GM18502 (cell line): ENCODE measurements around the gene RPS6KA2.
"Not testable (repeated sequence)": the region's sequence is repeated elsewhere in the genome, so short reads cannot be mapped to it uniquely, and the experiment has no call there.

Experiments
- ATAC-seq: cut with Tn5 transposase; IDR thresholded peaks from one replicate; pipeline ENCODE4 v1.9.1; 2021; ENCODE audit warnings: mild to moderate bottlenecking; ENCODE audit not compliant: unreplicated experiment, poor library complexity

RPS6KA2 gene

DNA sequence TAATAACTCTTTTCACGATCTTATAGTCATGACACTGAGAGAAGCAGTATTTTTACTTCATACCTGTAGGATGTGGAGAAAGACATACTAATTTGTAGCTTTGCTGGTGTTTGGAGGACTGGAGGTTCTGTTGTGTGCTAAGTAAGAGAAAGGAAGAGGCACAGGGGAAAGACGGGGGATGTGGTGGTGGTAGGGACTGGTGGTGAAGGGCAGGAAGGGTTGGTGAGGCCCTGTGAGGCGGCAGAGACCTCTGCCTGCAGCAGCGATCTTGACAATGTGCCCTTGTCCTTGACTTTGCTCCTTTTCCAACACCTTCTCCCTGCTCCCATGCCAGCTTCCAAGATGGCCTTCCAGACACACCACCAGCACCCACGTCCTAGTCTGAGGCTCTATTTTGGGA is 211.7 kb downstream of the RPS6KA2 start:
- ATAC-seq, result no peak

DNA sequence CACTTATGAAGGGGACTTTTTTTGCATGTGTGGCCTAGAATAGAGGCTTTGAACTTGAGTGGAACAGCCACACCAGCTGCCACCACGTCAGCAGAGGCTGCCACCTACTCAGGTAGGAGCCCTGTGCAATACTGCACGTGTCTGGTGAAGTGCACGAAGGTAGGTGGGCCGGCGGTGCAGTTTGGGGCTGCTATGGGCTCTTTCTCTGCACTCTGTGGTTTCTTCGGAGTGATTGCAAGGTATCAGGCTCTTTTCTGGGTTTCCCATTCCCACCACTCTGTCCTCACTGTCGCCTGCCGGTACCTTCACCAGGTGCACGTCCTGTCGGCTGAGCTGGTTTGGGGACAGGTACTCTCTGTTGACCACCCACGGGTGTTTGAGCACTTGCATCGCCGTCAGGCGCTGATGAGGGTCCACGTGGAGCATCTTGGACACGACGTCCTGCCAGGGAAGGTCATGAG is 213.5 kb downstream of the RPS6KA2 start:
- no peak for ATAC-seq

DNA sequence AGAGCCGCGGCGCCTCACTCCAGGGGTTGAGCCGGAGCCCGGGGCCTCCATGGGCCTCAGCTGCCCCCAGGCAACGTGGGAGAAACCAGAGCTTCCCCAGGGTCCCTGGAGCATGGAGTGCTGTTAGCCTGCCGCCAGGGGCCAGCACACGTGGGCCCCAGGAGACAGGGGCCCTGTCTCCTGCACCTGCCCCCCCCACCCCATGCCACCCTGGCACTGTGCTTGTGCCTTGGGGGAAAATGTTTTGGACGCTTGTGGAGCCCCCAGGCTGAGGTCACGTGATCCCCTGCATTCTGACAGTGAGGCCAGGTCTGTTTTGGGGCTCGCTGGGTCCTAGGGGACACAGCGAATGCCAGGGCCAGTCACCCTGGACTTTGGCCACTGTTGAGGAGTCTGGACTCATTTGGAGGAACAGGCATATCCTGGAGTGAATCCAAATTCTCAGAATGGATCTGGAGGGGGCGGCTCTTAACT is 214.1 kb downstream of the RPS6KA2 start:
- no peak for ATAC-seq

DNA sequence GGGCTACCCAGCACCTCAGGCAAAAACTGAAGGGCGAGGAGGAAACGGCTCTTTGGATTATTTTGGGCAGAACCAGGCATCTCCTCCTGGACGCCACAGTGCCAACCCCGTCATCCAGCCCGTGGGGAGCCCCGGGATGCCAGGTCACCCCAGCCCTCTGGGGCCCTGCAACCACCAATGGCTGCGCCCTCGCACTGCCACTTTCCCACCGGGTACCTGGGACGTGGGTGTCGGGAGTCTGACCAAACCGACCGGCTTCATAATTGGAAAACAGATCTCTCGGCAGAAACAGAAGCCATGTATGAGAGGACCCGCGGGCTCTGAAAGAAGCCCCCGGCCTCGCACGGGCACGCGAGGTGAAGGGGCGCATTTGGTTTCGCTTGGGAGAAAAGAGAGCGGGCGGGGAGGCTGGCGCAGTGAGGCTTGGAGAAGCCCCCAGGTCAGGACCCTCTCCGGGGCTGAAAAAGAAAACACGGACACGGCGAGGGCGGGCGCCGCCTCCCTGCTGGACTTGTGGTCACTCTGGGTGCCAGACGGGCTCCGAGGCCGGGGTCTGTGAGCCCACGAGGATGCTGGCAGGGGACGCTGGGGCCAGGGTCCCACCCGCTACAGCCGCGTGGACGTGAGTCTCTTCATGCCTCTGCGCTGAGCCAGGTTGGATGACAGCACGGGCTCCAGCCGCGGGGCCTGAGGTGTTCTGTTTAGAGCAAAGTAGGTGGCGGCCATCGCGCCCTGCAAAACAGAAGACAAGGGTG is 214.7 kb downstream of the RPS6KA2 start:
- no peak for ATAC-seq

DNA sequence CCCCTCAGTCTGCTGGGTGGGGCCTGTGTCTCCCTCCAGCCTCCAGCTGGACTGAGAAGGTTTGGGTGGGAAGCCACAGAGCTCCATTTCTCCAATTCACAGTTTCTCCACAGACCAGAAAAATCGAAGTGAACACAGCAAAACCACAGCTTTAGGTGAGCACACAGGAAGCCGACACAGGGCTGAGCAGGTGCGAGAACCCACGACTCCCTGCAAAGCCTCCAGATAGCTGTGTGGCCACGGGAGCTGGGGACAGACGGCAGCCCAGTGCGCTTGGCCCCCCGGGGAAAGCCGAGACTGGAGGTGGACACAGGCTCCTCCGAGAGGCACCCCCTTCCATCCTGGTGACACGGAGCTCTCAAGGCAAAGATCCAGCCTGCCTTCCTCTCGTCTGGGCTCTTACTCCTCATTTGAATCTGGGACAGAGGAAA is 215.3 kb downstream of the RPS6KA2 start:
- ATAC-seq, result no peak

DNA sequence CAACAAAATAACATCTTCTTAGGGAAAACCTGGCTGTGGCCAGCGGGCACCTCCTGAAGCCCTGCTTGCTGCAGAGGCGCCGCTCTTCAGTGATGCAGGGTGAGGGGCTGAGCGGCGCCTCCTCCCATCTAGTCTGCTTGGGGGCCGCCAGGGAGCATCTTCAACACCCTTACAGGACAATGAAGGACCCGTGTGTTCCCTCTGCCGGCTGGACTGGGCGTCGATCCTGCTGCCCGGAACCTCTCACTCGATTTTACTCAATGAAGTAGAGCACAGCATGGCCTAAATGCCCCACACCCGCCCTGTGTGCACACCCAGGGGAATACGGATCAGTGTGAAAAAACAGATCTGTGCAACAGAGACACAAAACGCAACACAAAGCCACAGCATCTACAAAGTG is 215.8 kb downstream of the RPS6KA2 start:
- no peak for ATAC-seq

DNA sequence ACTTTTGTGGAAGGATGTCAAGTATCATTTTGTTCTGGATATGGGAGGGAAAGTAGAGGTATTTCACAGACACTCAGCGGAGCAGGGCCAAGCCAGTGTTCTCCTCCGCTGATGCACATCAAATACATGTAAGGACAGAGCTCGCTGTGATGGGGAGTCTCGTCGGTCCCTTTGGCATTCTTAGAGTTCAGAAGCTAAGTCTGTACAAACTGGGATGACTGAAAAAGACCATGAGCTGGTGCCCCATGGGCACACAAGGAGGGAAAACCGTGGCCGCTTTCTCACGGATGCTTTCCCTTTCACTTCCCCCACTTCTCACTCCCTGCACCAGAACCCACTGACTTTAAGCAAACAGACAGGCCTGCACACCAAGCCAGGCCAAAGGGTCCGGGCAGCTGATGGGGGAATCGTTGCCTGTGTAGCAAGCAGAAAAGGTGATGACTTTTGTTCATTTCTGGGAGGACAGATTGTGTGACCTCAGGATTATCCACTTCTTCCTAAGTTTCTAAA is 216.6 kb downstream of the RPS6KA2 start:
- no peak for ATAC-seq

DNA sequence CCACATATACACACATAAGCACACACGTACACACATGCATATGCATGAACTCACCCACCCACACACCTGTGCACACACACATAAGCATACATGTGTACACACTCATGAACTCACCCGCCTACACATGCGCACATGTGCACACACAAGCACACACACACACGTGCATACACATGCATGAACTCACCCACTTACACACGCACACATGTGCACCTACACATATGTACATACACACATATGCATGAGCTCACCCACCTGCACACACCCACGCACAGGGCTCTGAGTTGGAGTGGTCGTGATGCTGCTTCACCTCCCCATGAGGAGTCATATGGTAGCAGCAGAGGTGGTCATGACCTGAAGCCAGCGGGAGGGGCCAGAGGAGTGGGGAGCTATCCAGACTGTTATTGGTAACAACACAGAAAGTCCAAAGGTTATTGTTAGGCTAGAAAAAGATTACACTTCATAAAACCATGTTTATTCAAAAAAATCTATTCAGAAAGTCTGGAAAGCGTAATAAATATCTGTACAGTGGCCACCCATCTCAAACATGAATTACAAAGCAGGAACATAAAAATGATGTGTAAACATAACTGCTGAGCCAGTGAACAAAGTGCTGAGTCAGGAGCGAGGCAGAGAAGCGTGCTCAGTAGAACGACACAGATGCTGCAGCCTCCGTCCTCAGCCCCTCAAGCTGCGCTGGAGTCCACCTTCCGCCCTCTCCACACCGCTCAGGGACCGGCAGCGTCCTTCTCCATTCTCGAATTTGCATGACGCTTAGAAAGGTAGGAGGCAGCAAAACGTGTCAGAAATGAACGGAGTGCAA is 217.9 kb downstream of the RPS6KA2 start:
- ATAC-seq, result no peak

DNA sequence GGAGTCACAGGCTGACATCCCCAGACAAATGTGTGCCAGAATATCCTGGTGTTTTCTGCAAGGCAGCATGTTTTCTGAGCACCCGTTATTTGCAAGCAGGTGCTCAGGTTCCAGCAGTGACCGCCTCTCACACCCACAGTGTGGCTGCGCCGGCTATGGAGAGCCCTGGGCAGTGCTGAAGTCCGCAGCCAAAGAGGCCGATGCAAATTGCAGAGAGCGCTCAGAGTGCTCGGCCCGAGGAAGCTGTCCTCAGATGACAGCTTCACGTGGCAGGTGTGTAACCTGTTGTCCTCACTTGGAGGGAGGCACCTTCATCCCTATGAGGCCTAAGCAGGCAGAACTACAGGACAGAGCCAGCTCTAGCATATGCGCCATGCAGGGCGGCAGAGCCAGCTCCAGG is 220.9 kb downstream of the RPS6KA2 start:
- no peak for ATAC-seq

DNA sequence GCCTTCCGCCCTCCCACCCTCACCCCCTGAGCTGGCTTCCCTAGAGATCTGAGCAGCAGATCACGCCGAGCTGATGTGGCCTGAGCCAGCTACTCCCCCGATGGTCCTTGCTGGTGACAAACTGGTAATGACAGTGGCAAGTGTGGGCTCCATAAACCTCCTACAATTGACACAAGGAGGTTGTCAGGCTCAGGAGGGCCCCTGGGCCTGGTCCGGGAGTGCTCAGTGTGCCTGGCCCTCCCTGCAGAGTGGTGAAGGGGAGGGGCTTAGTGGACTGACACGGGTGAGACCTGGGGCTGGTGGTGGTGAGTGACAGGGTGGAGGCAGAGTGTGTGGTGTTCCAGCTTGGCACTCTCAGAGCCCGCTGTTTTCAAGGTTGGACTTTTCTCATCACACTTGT is 221.7 kb downstream of the RPS6KA2 start:
- ATAC-seq, result no peak

DNA sequence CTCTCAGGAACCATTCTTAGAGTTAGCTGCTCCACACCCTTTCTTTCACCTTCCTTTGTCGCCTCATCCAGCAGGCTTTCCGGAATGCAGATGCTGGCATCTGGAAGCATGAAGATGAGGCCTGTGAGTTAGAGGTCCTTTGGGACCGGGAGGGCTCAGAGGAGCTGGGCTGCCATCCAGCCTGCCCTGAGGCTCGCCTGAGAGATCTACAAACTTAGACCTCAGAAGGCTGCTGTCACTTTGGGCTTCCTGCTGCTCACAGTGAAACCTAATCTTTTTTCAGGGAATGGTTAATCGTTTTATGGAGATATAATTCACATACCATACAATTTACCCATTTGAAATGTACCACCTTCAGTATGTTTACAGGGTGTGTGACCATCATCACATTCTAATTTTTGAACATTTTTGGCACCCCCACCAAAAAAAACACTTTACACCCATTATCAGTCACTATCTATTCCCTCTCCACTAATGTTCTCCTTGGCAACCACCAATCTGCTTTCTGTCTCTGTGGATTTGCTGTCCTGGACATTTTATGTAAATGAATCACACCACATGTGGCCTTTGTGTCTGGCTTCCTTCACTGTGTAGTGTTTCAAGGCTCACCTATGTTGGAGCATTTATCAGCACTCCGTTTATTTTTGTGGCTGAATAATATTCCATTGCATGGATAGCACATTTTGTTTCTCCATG is 224.3 kb downstream of the RPS6KA2 start:
- ATAC-seq, result no peak

DNA sequence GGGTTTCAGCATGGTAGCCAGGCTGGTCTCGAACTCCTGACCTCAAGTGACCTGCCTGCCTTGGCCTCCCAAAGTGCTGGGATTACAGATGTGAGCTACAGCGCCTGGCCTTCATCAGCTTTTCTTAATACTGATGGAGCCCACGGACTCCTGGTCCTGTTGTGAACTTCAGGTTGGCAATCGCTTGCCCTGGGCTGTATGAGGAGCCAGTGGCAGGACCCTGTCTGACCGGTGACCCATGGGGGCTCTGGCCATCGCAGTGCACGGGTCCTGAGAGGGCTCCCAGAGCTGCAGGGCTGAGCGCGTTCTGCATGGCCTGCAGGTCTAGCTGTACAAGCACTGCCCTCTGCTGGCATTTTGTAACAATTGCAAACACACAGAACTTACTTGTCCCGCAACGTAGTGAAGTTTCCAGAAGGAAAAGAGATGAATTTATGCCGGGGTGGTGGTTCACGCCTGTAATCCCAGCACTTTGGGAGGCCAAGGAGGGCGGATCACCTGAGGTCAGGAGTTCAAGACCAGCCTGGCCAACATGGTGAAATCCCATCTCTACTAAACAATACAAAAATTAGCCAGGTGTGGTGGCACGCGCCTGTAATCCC is 226.3 kb downstream of the RPS6KA2 start:
- ATAC-seq, result not testable (repeated sequence)

DNA sequence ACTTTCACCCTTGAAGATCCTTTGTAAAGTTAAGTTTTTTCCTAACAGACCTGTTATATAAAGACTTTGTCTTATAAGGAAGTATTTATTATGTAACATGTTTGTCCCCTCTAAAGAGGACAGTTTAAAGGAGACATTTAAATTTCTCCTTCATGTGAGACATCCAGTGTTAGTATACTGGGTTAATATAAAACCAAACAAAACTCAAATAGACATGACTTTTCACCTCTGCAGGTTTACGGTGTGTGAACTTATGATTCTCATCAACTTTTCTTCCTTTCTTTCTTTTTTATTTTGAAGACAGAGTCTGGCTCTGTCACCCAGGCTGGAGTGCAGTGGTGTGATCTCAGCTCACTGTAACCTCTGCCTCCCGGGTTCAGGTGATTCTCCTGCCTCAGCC is 226.9 kb downstream of the RPS6KA2 start:
- no peak for ATAC-seq

DNA sequence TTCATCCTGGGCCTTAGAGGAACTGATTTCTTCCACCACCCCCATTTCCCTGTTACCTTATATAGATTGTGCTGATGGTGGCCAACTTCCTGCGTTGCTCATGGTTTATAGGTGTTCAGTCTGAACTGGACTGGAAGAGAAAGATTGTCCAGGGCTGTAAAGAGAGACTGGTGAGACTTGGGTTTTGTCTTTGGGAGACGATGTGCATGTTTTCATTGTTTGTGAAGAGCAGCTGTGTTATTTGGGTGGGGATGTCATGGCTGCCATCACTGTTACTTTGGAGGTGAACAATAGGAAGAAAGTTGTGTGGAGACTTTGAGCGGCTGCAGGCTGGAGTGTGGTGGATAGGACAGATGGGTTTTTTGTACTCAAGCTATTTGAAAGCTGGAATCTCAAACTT is 228.7 kb downstream of the RPS6KA2 start:
- ATAC-seq, result no peak

DNA sequence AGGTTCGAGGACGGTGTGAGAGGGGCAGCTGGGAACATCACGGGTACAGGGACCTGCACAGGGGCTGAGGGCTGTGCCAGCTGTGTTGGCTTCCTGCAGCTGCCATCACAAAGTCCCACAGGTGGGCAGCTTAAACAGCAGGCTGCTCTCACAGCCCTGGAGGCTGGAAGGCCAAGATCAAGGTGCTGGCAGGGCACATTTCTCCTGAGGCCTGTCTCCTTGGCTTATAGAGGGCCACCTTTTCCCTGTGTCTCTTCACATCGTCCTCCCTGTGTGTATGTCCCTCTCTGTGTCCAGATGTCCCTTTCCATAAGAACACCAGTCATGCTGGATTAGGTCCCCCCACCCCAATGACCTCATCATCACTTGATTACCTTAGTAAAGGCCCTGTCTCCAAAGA is 229.2 kb downstream of the RPS6KA2 start:
- no peak for ATAC-seq

DNA sequence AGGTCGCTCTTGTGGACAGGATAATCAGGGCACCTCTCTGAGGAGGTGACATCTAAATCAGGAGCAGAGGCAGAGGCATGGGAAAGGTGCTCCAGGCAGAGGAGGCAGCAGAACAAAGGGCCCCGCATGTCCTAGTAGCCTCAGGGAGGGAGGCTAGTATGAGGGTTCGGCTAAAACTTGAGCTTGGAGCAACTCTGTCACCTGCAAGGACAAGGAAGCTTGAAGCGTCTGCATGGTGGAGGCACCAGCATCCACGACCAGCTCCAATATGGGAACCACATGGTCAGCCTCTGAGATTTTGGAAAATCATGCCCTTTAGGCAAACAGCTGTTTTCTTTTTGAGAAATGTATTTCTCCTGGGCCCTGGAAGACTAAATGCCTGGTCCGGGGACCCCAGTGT is 231.3 kb downstream of the RPS6KA2 start:
- ATAC-seq, result no peak

DNA sequence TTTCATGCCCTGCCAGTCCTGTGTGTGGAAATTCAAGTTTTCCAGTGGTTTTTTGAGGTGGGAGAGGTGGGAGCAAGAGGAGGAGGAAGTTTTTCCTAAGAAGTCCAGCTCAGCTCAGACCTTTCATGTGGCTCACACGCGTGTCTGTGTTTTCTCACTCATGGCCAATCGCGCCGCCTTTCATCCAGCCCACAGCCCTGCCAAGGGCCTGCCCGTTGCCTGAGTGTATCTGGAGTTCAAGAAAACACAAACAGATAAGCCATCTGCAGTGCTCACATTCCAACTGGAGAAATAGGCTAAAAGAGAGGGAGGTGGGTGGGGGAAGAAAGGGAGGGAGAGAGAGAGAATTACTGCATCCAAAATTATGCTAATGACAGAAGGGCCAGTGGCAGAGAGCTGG is 231.7 kb downstream of the RPS6KA2 start:
- no peak for ATAC-seq

DNA sequence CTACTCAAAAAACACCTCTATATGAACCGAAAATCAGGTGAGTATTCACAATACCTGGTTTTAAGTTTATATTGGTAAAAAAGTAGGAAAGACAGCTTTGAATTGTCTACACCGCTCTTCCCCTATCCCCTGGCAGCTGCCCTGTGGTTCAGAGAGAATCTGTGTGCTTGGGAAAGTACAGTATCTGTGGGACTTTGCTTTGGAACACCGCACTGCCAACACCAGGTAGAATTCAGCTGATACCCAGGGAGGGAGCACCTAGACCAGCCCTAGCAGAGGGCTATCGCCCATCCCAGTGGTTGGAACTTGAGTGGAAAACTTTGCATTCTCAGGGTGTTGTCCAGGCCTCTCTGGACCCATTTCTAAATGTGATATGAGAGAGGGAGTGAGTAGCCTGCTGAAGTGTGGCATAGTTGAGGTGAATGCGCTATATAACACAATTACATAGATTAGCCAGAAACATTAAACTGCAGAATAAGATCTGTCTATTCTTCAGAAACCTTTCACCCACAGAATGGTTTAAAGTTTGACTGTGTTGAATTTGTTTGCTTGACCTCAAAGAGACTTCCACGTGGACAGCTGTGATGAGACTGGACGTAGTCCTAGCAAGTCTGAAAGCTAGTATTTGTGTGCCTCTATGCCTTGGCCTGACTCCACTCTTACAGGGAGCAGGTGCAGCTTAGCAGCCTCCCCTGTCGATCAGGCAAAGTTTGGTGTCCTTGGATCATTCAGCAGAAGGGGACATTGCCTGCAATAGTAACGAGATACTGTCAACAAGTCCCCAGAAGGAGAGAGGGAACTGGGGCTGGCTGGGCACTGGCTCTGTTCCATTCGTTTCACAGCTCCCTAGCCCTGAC is 232.8 kb downstream of the RPS6KA2 start:
- no peak for ATAC-seq

DNA sequence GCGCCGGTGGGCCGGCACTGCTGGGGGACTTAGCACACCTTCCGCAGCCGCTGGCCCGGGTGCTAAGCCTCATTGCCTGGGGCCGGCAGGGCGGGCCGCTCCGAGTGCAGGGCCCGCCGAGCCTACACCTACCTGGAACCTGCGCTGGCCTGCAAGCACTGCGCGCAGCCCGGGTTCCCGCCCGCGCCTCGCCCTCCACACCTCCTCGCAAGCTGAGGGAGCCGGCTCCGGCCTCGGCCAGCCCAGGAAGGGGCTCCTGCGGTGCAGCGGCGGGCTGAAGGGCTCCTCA is 233.6 kb downstream of the RPS6KA2 start:
- ATAC-seq, result no peak
